Measurements from ENCODE around the gene ZNF608. TPM values are rescaled to one million over a fixed set of nuclear protein-coding genes. Genes with fewer than 3 reads are reported as not detected.

Gene ZNF608
- total and polyA plus RNA-seq, 4 donors: 1.4 to 7.6 (median 3.2) TPM

GRCh38 chr5:124790895-124791732 lies 44.7 kb upstream of the ZNF608 start:
- no peak overlapping the region for H3K4me3 ChIP-seq (ENCODE audit: low read depth in 1 of 3, low read length in 3 of 3)
- no peak for DNase-seq (ENCODE audit: low spot score)
- no peaks in the 10 kb centered on the region for H3K27me3 ChIP-seq (ENCODE audit: control insufficient read depth in 4 of 4, insufficient read depth in 4 of 4, low read length in 3 of 4)
- H3K9me3 ChIP-seq (ENCODE audit: control insufficient read depth in 4 of 4, low read length in 3 of 4): no peaks in the 10 kb centered on the region
- no peak overlapping the region for H3K27ac ChIP-seq (ENCODE audit: low read depth in 1 of 2, low read length in 2 of 2)
- H3K4me1 ChIP-seq (ENCODE audit: control insufficient read depth in 4 of 4, insufficient read depth in 4 of 4, low read length in 3 of 4): no peaks in the 10 kb centered on the region
- 59% methylated on average over 7 of the region's 7 CpGs for WGBS
- H3K36me3 ChIP-seq (ENCODE audit: control insufficient read depth in 4 of 4, insufficient read depth in 3 of 4, low read depth in 1 of 4, low read length in 3 of 4): no peaks in the 10 kb centered on the region
- no peak overlapping the region for H3K9ac ChIP-seq (ENCODE audit: low read depth in 1 of 2, low read length in 2 of 2)
- TF ChIP-seq SP1 (IDR thresholded peaks at IDR 0.05) (no peak), RAD21 (IDR thresholded peaks at IDR 0.05) (no peak), RXRA (IDR thresholded peaks at IDR 0.05) (no peak), FOXA1 (IDR thresholded peaks at IDR 0.05) (no peak), YY1 (IDR thresholded peaks at IDR 0.05) (no peak), EGR1 (IDR thresholded peaks at IDR 0.05; ENCODE audit: low read depth in 2 of 2) (no peak), NR2F2 (IDR thresholded peaks at IDR 0.05) (no peak), REST (IDR thresholded peaks at IDR 0.05) (no peak)
- TF ChIP-seq, protein P1, sequence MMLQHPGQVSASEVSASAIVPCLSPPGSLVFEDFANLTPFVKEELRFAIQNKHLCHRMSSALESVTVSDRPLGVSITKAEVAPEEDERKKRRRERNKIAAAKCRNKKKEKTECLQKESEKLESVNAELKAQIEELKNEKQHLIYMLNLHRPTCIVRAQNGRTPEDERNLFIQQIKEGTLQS (IDR thresholded peaks at IDR 0.05): no peak
- TF ChIP-seq, protein P2, sequence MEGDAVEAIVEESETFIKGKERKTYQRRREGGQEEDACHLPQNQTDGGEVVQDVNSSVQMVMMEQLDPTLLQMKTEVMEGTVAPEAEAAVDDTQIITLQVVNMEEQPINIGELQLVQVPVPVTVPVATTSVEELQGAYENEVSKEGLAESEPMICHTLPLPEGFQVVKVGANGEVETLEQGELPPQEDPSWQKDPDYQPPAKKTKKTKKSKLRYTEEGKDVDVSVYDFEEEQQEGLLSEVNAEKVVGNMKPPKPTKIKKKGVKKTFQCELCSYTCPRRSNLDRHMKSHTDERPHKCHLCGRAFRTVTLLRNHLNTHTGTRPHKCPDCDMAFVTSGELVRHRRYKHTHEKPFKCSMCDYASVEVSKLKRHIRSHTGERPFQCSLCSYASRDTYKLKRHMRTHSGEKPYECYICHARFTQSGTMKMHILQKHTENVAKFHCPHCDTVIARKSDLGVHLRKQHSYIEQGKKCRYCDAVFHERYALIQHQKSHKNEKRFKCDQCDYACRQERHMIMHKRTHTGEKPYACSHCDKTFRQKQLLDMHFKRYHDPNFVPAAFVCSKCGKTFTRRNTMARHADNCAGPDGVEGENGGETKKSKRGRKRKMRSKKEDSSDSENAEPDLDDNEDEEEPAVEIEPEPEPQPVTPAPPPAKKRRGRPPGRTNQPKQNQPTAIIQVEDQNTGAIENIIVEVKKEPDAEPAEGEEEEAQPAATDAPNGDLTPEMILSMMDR (IDR thresholded peaks at IDR 0.05; ENCODE audit: low read depth, low read length, missing input control): no peak

GRCh38 chr5:124790301-124790894 lies 44.0 kb upstream of the ZNF608 start:
- H3K9me3 ChIP-seq (ENCODE audit: control insufficient read depth in 4 of 4, low read length in 3 of 4): no peaks in the 10 kb centered on the region
- H3K27ac ChIP-seq (ENCODE audit: low read depth in 1 of 2, low read length in 2 of 2): no peak overlapping the region
- WGBS: 90% methylated on average over 3 of the region's 3 CpGs
- no peak for TF ChIP-seq FOXA2 (IDR thresholded peaks at IDR 0.05)
- TF ChIP-seq SP1 (IDR thresholded peaks at IDR 0.05): no peak
- no peak for TF ChIP-seq YY1 (IDR thresholded peaks at IDR 0.05)
- no peak for TF ChIP-seq HNF4G (IDR thresholded peaks at IDR 0.05)
- TF ChIP-seq, protein P3, sequence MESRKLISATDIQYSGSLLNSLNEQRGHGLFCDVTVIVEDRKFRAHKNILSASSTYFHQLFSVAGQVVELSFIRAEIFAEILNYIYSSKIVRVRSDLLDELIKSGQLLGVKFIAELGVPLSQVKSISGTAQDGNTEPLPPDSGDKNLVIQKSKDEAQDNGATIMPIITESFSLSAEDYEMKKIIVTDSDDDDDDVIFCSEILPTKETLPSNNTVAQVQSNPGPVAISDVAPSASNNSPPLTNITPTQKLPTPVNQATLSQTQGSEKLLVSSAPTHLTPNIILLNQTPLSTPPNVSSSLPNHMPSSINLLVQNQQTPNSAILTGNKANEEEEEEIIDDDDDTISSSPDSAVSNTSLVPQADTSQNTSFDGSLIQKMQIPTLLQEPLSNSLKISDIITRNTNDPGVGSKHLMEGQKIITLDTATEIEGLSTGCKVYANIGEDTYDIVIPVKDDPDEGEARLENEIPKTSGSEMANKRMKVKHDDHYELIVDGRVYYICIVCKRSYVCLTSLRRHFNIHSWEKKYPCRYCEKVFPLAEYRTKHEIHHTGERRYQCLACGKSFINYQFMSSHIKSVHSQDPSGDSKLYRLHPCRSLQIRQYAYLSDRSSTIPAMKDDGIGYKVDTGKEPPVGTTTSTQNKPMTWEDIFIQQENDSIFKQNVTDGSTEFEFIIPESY (IDR thresholded peaks at IDR 0.05): no peak
- DNase-seq (ENCODE audit: low spot score): no peak
- H3K4me3 ChIP-seq (ENCODE audit: low read depth in 1 of 3, low read length in 3 of 3): no peak overlapping the region
- no peaks in the 10 kb centered on the region for H3K4me1 ChIP-seq (ENCODE audit: control insufficient read depth in 4 of 4, insufficient read depth in 4 of 4, low read length in 3 of 4)
- H3K36me3 ChIP-seq (ENCODE audit: control insufficient read depth in 4 of 4, insufficient read depth in 3 of 4, low read depth in 1 of 4, low read length in 3 of 4): no peaks in the 10 kb centered on the region
- H3K27me3 ChIP-seq (ENCODE audit: control insufficient read depth in 4 of 4, insufficient read depth in 4 of 4, low read length in 3 of 4): no peaks in the 10 kb centered on the region
- H3K9ac ChIP-seq (ENCODE audit: low read depth in 1 of 2, low read length in 2 of 2): no peak overlapping the region

Data from liver (tissue), 9 donors.